Skeletal muscle tissue (tissue), 4 donors: ENCODE results near the gene GAS2L1. TPM values are rescaled to one million over a fixed set of nuclear protein-coding genes. Genes with fewer than 3 reads are reported as not detected.
A peak's percentile ranks its signal among the peaks of the same experiment; 100 is the strongest.

Experiments
- H3K27ac ChIP-seq: one replicate; pipeline ENCODE4 v1.7.0; 2013; ENCODE audit warnings: mild to moderate bottlenecking, low read depth, low read length, inconsistent platforms
- H3K27me3 ChIP-seq, 3 donors: one replicate each; pipeline ENCODE4 v1.7.0; 2013; ENCODE audit warnings: low read length in 3 of 3; ENCODE audit not compliant: control insufficient read depth in 3 of 3, insufficient read depth in 3 of 3
- H3K36me3 ChIP-seq, 3 donors: one replicate each; pipeline ENCODE4 v1.7.0; 2013; ENCODE audit warnings: low read length in 3 of 3; ENCODE audit not compliant: control insufficient read depth in 3 of 3, insufficient read depth in 3 of 3
- H3K4me1 ChIP-seq, 3 donors: one replicate each; pipeline ENCODE4 v1.7.0; 2013; ENCODE audit warnings: low read length in 3 of 3, mild to moderate bottlenecking in 3 of 3; ENCODE audit not compliant: control insufficient read depth in 3 of 3, insufficient read depth in 3 of 3
- H3K4me3 ChIP-seq, 3 donors: one replicate each; pipeline ENCODE4 v1.7.0; 2013; ENCODE audit warnings: low read length in 3 of 3
- H3K9ac ChIP-seq, 3 donors: one replicate each; pipeline ENCODE4 v1.7.0; 2013; ENCODE audit warnings: low read length in 3 of 3, mild to moderate bottlenecking in 3 of 3, moderate library complexity in 2 of 3, low read depth in 1 of 3
- H3K9me3 ChIP-seq, 3 donors: one replicate each; pipeline ENCODE4 v1.7.0; 2013; ENCODE audit warnings: low read length in 3 of 3; ENCODE audit not compliant: control insufficient read depth in 3 of 3
- total RNA-seq: library from RNA; depleted of rRNA; stranded (reverse); fragments of >200 nt; gene quantifications from one replicate; pipeline ENCODE4 v1.2.3, GENCODE V29; 2014
- donor health status: Osteomylitis.

GAS2L1 gene
- total RNA-seq: 3.1 TPM

- H3K4me3 ChIP-seq: peak within 1 kb of the TSS; percentile 62 to 87 (median 81)
- H3K9ac ChIP-seq: peak within 1 kb of the TSS; percentile 43 to 80 (median 66)
- no peaks in the 10 kb centered on the region for H3K9me3 ChIP-seq
- H3K36me3 ChIP-seq: peaks cover 0 to 2% (median 1%) of the 10 kb centered on the region in 3 donors
- peaks cover 0 to 7% (median 0%) of the 10 kb centered on the region in 3 donors for H3K27me3 ChIP-seq
- H3K27ac ChIP-seq: peak within 1 kb of the TSS; percentile 47
- H3K4me1 ChIP-seq: peaks cover 49 to 63% (median 57%) of the 10 kb centered on the region in 3 donors
These were observed at the start of gene GAS2L1 for GRCh38 chr22:29306175-29306834. Gene GAS2L1, plus strand, starts transcription at chr22:29306650. Its CDS starts 1,456 bp downstream, at chr22:29308106.

GRCh38 chr22:29257751-29258181, 48.7 kb upstream of the GAS2L1 start:
- no peak overlapping the region for H3K27ac ChIP-seq
- no peak overlapping the region for H3K4me3 ChIP-seq
- H3K36me3 ChIP-seq: peaks cover 4 to 10% (median 6%) of the 10 kb centered on the region in 3 donors
- H3K9ac ChIP-seq: no peak overlapping the region
- no peaks in the 10 kb centered on the region for H3K27me3 ChIP-seq
- H3K9me3 ChIP-seq: no peaks in the 10 kb centered on the region
- H3K4me1 ChIP-seq: no peaks in the 10 kb centered on the region

DNA sequence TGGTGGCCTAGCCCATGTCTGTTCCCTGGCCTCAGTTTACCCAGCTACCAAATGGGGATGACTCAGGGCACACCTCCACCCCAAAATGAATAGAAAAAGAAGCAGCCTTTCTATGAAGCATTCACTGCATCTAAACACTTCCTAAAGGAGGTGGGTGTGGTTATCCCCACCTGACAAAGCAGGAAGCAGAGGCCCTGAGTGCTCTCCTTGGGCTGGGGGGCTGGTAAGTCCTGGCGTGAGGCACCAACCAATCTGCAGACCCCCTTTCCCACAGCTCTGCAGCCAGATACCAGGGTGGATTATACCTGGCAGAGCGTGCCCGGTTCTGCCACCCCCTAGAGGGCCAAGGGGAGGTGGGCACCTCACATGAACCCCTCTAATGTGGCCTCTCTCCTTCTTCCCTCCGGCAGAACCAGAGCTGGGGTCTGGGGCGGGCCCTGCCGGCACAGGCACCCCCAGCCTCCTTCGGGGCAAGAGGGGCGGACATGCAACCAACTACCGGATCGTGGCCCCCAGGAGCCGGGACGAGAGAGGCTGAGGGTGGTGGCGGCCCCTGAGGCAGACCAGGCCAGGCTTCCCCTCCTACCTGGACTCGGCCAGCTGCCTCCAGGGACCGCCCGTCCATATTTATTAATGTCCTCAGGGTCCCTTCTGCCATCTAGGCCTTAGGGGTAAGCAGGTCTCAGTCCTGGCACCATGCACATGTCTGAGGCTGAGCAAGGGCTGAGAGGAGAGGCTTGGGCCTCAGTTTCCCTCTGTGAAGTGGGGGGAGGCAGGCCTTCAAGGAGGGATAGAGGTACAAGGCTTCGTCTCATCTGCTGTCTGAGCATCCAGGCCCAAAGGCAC, 47.8 kb upstream of the GAS2L1 start:
- Histone ChIP-seq H3K36me3 (peaks cover 5 to 10% (median 6%) of the 10 kb centered on the region in 3 donors), H3K9ac (no peak overlapping the region), H3K4me1 (peaks cover 0 to 2% (median under 1%) of the 10 kb centered on the region in 3 donors), H3K4me3 (no peak overlapping the region), H3K9me3 (no peaks in the 10 kb centered on the region), H3K27me3 (no peaks in the 10 kb centered on the region), H3K27ac (no peak overlapping the region)

GRCh38 chr22:29259253-29259899, 47.1 kb upstream of the GAS2L1 start:
- Histone ChIP-seq H3K4me3 (no peak overlapping the region), H3K27ac (no peak overlapping the region), H3K9ac (no peak overlapping the region), H3K36me3 (peaks cover 6 to 17% (median 12%) of the 10 kb centered on the region in 3 donors), H3K27me3 (no peaks in the 10 kb centered on the region), H3K4me1 (peaks cover 6 to 9% (median 7%) of the 10 kb centered on the region in 3 donors), H3K9me3 (no peaks in the 10 kb centered on the region)

DNA sequence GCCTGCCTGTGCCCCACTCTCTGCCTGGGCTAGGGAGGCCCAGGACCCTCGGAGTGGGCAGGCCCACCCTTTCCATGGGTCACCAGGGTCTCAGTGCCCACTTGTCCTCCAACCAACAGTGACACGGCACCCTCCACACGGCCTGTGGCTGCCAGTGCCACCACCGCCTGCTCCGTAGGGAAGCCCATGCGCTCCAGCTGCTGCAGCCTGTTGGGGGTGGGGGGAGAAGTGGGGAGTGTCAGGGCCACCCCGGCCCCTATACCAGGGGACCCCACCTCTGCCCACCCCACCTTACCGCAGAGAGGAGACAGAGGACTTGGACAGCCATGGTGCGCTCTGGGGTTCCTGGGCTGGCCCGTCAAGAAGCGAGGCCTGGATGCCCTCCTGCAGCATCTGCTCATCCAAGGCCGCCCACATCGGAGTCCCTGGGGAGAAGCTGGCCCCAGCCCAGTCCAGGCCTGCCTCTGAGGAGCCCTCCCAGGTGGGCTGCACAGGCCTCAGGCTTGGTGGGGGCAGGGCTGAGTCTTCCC, 46.4 kb upstream of the GAS2L1 start:
- Histone ChIP-seq H3K27me3 (no peaks in the 10 kb centered on the region), H3K27ac (no peak overlapping the region), H3K9ac (no peak overlapping the region), H3K9me3 (no peaks in the 10 kb centered on the region), H3K4me1 (peaks cover 6 to 9% (median 7%) of the 10 kb centered on the region in 3 donors), H3K4me3 (no peak overlapping the region), H3K36me3 (peaks cover 7 to 19% (median 16%) of the 10 kb centered on the region in 3 donors)

- Histone ChIP-seq H3K9ac (no peak overlapping the region), H3K4me1 (peaks cover 6 to 12% (median 7%) of the 10 kb centered on the region in 3 donors), H3K9me3 (no peaks in the 10 kb centered on the region), H3K36me3 (peaks cover 9 to 25% (median 22%) of the 10 kb centered on the region in 3 donors), H3K4me3 (no peak overlapping the region), H3K27me3 (no peaks in the 10 kb centered on the region), H3K27ac (no peak overlapping the region)
These were observed 45.7 kb upstream of the GAS2L1 start for GRCh38 chr22:29260601-29261315.

DNA sequence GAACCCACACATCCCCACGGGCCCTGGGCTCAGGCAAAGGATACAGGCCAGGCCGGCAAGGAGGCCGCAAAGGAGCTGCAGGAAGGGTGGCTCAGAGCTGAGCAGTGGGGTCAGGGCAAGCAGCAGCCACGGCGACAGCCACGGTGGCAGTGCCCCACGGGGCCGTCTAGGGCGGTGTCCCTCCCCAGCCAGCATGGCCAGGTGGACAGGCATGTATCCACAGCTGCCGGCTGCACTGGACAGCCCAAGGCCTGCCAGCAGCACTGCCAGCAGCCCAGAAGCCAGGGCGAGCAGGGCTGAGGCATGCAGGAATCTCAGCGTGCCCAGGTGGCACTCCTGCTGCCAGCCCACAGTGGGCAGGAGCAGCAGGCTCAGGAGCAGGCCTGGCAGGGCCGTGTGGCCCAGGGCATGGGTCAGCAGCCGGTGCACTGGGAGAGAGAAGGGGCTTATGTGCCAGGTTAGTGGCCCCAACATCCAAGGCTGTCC, 42.6 kb upstream of the GAS2L1 start:
- H3K4me3 ChIP-seq: no peak overlapping the region
- H3K27me3 ChIP-seq: no peaks in the 10 kb centered on the region
- H3K4me1 ChIP-seq: peaks cover 22 to 28% (median 23%) of the 10 kb centered on the region in 3 donors
- peak overlapping the region; percentile 30 for H3K27ac ChIP-seq
- no peaks in the 10 kb centered on the region for H3K9me3 ChIP-seq
- peaks cover 9 to 25% (median 23%) of the 10 kb centered on the region in 3 donors for H3K36me3 ChIP-seq
- H3K9ac ChIP-seq: peak overlapping the region in 1 of 3 donors; percentile 33

DNA sequence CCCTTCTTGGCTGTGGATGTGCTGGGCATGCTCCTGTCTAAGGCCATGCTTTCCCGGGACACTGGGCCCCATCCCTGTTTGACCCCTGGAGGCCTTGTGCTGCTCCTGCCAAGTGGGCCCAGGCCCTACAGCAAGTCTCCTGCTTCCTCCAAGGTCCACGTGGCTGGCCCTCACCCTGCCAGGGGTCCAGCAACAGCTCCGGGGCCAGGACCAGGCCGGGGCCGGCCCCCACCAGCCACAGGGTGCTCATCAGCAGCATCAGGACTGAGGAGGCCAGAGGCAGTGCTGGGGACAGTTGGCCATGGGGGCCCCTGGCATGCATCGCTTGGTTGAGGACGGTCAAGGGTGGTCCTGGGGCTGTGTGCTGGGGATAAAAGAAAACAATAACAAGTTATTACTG, 41.1 kb upstream of the GAS2L1 start:
- H3K4me1 ChIP-seq: peaks cover 37 to 42% (median 38%) of the 10 kb centered on the region in 3 donors
- H3K27me3 ChIP-seq: no peaks in the 10 kb centered on the region
- H3K9me3 ChIP-seq: no peaks in the 10 kb centered on the region
- H3K36me3 ChIP-seq: peaks cover 9 to 20% (median 15%) of the 10 kb centered on the region in 3 donors
- no peak overlapping the region for H3K27ac ChIP-seq
- no peak overlapping the region for H3K4me3 ChIP-seq
- no peak overlapping the region for H3K9ac ChIP-seq

DNA sequence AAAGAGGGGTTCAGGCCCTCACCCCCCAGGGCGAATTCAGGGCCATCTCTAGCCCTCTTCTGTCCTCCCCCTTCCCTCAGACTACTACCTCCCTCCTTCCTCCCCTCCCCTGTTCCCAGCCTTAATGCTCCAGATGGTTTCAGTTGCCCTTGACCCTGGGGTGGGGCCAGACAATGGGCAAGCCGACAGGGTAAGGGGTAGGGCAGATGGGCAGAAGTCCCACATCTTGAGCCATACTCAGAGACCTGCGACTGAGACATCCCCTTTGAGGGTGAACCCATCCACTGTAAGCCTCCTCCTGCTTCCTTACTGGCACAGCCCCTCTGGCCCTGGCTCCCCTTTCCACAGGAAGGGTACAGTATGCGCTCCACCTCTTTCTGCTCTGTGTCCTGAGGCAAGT, 40.5 kb upstream of the GAS2L1 start:
- Histone ChIP-seq H3K9me3 (no peaks in the 10 kb centered on the region), H3K9ac (peak overlapping the region in 1 of 3 donors; percentile 99), H3K27me3 (no peaks in the 10 kb centered on the region), H3K27ac (no peak overlapping the region), H3K4me3 (no peak overlapping the region), H3K4me1 (peaks cover 43 to 48% (median 43%) of the 10 kb centered on the region in 3 donors), H3K36me3 (peaks cover 7 to 18% (median 15%) of the 10 kb centered on the region in 3 donors)
